WI38 (cell line): ENCODE results near the gene RPL22.

Experiments used
- H3K4me3 ChIP-seq: 2 replicates; pipeline ENCODE4 v1.5.1; 2011; ENCODE audit warnings: low read depth, mild to moderate bottlenecking, control low read depth, low read length
- CTCF ChIP-seq: IDR thresholded peaks from 2 replicates; pipeline ENCODE4 v1.5.1; 2012; ENCODE audit warnings: low read depth, mild to moderate bottlenecking, control low read depth, low read length

RPL22 gene

GRCh38 chr1:6180707-6181311 lies 18.6 kb downstream of the RPL22 start:
- no peak overlapping the region for H3K4me3 ChIP-seq
- no peak for TF ChIP-seq CTCF

GRCh38 chr1:6180268-6180706 lies 19.1 kb downstream of the RPL22 start, which contains the start of gene CHD5:
Gene CHD5 (minus strand): TSS chr1:6180321. CDS start chr1:6180023, 298 bp downstream.
- TF ChIP-seq CTCF: no peak
- H3K4me3 ChIP-seq: no peak within 1 kb of the TSS

- H3K4me3 ChIP-seq: no peak overlapping the region
Measured at GRCh38 chr1:6179564-6180175, 19.7 kb downstream of the RPL22 start.

GRCh38 chr1:6178751-6179563 lies 20.4 kb downstream of the RPL22 start:
- no peak for TF ChIP-seq CTCF
- no peak overlapping the region for H3K4me3 ChIP-seq

More at GRCh38 chr1:6179564-6180175, 19.7 kb downstream of the RPL22 start:
- TF ChIP-seq CTCF: no peak

GRCh38 chr1:6177681-6178380 lies 21.6 kb downstream of the RPL22 start:
- TF ChIP-seq CTCF: no peak
- H3K4me3 ChIP-seq: no peak overlapping the region

GRCh38 chr1:6176779-6177178 lies 22.6 kb downstream of the RPL22 start:
- no peak overlapping the region for H3K4me3 ChIP-seq
- TF ChIP-seq CTCF: no peak
